Keratinocyte (primary cell): ENCODE results near the gene ADAMTSL1.

ENCODE experiments used
- CTCF ChIP-seq, 3 experiments: IDR thresholded peaks in 1 of 3; conservative IDR thresholded peaks in 1 of 3; optimal IDR thresholded peaks in 1 of 3; 2 replicates in 2 of 3; 3 replicates in 1 of 3; pipeline versions ENCODE3 to v1.5.1; 2011; ENCODE audit warnings: low read length in 3 of 3, mild to moderate bottlenecking in 3 of 3, moderate library complexity in 2 of 3, control low read depth in 1 of 3, inconsistent platforms in 1 of 3; ENCODE audit not compliant: insufficient read depth in 2 of 3; ENCODE audit errors: extremely low read depth in 1 of 3
- EZH2 ChIP-seq: IDR thresholded peaks from one replicate; pipeline ENCODE4 v1.6.1; 2012; ENCODE audit warnings: inconsistent platforms, mild to moderate bottlenecking, low read length, moderate library complexity

- no peak for TF ChIP-seq CTCF (optimal IDR thresholded peaks at IDR 0.05 in 1 of 3, IDR thresholded peaks at IDR 0.05 in 1 of 3, conservative IDR thresholded peaks at IDR 0.05 in 1 of 3; ENCODE audit: extremely low read depth in 1 of 3, insufficient read depth in 2 of 3, low read length in 3 of 3)
- TF ChIP-seq EZH2, result no peak
These were observed 268.0 kb downstream of the ADAMTSL1 start for GRCh38 chr9:18741945-18742344.
